Kidney (tissue), 14 donors: ENCODE measurements around the gene PCSK5. TPM values are rescaled to one million over a fixed set of nuclear protein-coding genes. Genes with fewer than 3 reads are reported as not detected.
A peak's percentile ranks its signal among the peaks of the same experiment; 100 is the strongest.

Source experiments
- DNase-seq, 5 donors: peaks; one replicate each; pipeline ENCODE4 v3.0.0-alpha.2; 2013 to 2020
- FAIRE-seq: peaks from 2 replicates; lab custom pipeline; 2012; peaks lifted over from hg19 to GRCh38; lab: Jason Lieb, UNC
- H3K27ac ChIP-seq, 2 donors: one replicate each; pipeline ENCODE4 v1.7.0; 2013; ENCODE audit warnings: low read depth in 2 of 2, low read length in 2 of 2, inconsistent platforms in 1 of 2
- H3K27me3 ChIP-seq: one replicate; pipeline ENCODE4 v1.7.1; 2013; ENCODE audit warnings: low read length, inconsistent platforms; ENCODE audit not compliant: control insufficient read depth, insufficient read depth
- H3K36me3 ChIP-seq, 3 donors: one replicate each; pipeline versions ENCODE4 v1.7.0 to v1.7.1; 2013; ENCODE audit warnings: low read length in 3 of 3, control low read depth in 1 of 3, inconsistent platforms in 1 of 3; ENCODE audit not compliant: insufficient read depth in 3 of 3, control insufficient read depth in 2 of 3
- H3K4me1 ChIP-seq, 3 donors: one replicate each; pipeline versions ENCODE4 v1.7.0 to v1.7.1; 2013; ENCODE audit warnings: low read length in 3 of 3, inconsistent platforms in 1 of 3, low read depth in 1 of 3; ENCODE audit not compliant: control insufficient read depth in 2 of 3, insufficient read depth in 2 of 3
- H3K4me3 ChIP-seq, 3 donors: one replicate each; pipeline versions ENCODE4 v1.7.0 to v1.8.1; 2013; ENCODE audit warnings: low read length in 3 of 3, control low read depth in 1 of 3, inconsistent platforms in 1 of 3
- H3K9ac ChIP-seq, 3 donors: one replicate each; pipeline versions ENCODE4 v1.7.0 to v1.7.1; 2013; ENCODE audit warnings: low read length in 3 of 3, control low read depth in 1 of 3, inconsistent platforms in 1 of 3
- H3K9me3 ChIP-seq, 3 donors: one replicate each; pipeline versions ENCODE4 v1.7.0 to v1.7.1; 2013; ENCODE audit warnings: low read length in 3 of 3, control low read depth in 1 of 3, inconsistent platforms in 1 of 3; ENCODE audit not compliant: control insufficient read depth in 2 of 3, insufficient read depth in 1 of 3
- intact Hi-C: fragments of 100-400 bp; cut with DNase I; formaldehyde crosslinking; loops from one replicate; pipeline ENCODE4 v1.11.1; 2022
- polyA plus RNA-seq: library from polyadenylated mRNA; stranded (reverse); fragments of 350-450 nt; fragmentation: Illumina TruSeq; extraction: RNeasy Lipid Tissue Mini Kit (QIAGEN cat#74804); gene quantifications from one replicate; pipeline ENCODE4 v1.2.3, GENCODE V29; 2014; ENCODE audit warnings: low read depth, low replicate concordance; ENCODE audit not compliant: insufficient read depth
- total RNA-seq: library from RNA; stranded (reverse); fragmentation: NEBNext Ultra II Directional; extraction: Animal tissue kit (Norgen Biotek cat#: 25700); gene quantifications from one replicate; pipeline ENCODE4 v1.2.1, GENCODE V29; 2021
- TF ChIP-seq, protein P1 (sequence below): IDR thresholded peaks from 3 replicates; pipeline ENCODE4 v1.5.1; 2012; ENCODE audit warnings: mild to moderate bottlenecking, moderate library complexity, borderline replicate concordance; ENCODE audit not compliant: insufficient read depth; ENCODE audit errors: extremely low read depth
- donor health status: control.
- donor health status: control.
- donor health status: control.
- donor health status: control.
- donor health status: control.
- donor health status: DM: yes; HTN: yes; CAD: no.
- donor health status: Normal renal cell carcinoma (clear cell type).

Gene PCSK5
- total and polyA plus RNA-seq, 2 donors from 2014 or later: 1.6 to 14.7 TPM

DNA sequence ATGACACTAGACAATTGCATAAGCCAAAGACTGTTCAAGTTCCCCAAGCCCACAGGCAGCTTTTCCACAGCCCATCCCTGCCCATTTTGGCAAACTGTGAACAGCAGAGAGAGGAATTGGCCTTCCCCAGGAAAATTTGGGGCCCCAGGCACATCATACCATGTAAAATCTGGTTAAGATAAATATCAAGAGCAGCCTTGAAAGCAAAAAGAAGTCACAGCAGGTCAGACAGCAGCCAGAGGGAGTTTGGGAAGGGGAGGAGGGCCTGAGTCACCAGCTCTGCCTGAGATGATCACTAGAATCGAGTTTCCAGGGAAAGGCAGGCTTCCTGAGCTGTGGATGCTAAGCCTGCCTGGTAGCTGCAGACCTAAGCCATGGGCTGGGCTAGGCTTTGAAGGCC lies 324.6 kb downstream of the PCSK5 start:
- Histone ChIP-seq H3K9me3 (no peaks in the 10 kb centered on the region), H3K27ac (no peak overlapping the region), H3K27me3 (no peaks in the 10 kb centered on the region), H3K9ac (no peak overlapping the region), H3K36me3 (no peaks in the 10 kb centered on the region), H3K4me1 (no peaks in the 10 kb centered on the region), H3K4me3 (no peak overlapping the region)
- intact Hi-C loops: no loop called here
- DNase-seq (no peak), FAIRE-seq (no peak)
- TF ChIP-seq, protein P1, sequence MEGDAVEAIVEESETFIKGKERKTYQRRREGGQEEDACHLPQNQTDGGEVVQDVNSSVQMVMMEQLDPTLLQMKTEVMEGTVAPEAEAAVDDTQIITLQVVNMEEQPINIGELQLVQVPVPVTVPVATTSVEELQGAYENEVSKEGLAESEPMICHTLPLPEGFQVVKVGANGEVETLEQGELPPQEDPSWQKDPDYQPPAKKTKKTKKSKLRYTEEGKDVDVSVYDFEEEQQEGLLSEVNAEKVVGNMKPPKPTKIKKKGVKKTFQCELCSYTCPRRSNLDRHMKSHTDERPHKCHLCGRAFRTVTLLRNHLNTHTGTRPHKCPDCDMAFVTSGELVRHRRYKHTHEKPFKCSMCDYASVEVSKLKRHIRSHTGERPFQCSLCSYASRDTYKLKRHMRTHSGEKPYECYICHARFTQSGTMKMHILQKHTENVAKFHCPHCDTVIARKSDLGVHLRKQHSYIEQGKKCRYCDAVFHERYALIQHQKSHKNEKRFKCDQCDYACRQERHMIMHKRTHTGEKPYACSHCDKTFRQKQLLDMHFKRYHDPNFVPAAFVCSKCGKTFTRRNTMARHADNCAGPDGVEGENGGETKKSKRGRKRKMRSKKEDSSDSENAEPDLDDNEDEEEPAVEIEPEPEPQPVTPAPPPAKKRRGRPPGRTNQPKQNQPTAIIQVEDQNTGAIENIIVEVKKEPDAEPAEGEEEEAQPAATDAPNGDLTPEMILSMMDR: no peak

DNA sequence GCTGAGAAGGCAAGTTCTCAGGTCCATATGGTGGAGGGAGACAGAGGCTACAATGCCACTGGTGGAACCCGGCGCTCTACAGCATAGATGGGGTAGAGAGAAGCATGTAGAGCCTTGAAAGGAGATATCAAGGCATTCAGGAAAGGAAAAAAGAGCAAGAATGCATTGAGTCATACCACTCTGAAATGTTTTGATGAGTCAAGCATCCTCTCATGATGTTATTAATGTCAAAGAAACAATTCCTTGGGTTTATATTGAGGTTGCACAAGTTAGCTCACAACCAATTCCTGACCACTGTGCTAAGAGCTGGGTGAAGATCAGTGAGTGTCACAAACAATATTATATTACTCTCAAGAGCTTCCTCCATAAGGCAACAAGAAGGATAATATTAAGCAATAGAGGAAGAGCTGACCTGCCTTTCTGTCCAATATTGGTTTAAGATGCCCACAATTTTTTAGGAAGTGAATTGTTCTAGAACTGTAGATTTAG lies 325.7 kb downstream of the PCSK5 start:
- TF ChIP-seq, protein P1: no peak
- intact Hi-C loops: no loop called here
- Histone ChIP-seq H3K4me1 (no peaks in the 10 kb centered on the region), H3K9me3 (no peaks in the 10 kb centered on the region), H3K27me3 (no peaks in the 10 kb centered on the region), H3K27ac (no peak overlapping the region), H3K4me3 (no peak overlapping the region), H3K9ac (no peak overlapping the region), H3K36me3 (no peaks in the 10 kb centered on the region)
- DNase-seq (no peak), FAIRE-seq (no peak)

DNA sequence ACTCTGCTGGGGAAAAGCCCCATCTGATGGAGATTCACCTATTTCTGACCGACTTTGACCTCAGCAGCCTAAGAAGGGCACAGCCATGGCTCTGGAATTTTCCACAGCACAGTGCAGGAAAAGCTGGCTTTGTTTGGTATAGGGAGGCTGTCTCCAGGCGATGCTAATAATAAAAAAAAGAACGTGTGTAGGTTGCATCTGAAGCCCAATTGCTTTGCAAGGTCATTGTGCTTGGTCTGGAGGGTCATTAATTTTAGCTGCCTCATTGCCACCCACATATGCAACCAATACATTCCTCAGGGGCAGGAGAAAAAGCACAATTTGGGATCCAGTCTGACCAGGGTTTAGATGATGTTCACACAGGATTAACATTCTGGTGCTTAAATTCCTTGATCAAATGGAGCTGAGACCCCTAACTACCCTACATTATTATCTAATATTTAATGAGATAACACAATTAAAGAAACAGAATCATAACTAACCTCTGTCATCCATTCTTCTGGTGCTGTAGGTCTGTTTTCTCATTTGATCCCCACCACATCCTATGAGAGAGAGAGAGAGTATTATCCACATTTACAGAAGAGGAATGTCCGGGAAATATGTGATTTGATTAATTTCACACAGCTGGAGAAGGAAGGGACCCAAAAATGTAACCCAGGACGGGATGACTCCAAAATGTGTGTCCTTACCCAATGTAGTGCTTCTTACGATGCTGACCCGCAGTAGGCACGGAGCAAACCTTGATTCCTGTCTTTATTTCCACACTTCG lies 327.8 kb downstream of the PCSK5 start:
- Histone ChIP-seq H3K36me3 (no peaks in the 10 kb centered on the region), H3K9ac (no peak overlapping the region), H3K27ac (no peak overlapping the region), H3K4me1 (no peaks in the 10 kb centered on the region), H3K4me3 (no peak overlapping the region), H3K27me3 (no peaks in the 10 kb centered on the region), H3K9me3 (no peaks in the 10 kb centered on the region)
- peak in 2 of 5 donors; percentile 21 for DNase-seq
- TF ChIP-seq, protein P1: no peak
- FAIRE-seq: no peak
- intact Hi-C loops: no loop called here
